Measurements from ENCODE around the gene RALB.

Gene RALB, protein sequence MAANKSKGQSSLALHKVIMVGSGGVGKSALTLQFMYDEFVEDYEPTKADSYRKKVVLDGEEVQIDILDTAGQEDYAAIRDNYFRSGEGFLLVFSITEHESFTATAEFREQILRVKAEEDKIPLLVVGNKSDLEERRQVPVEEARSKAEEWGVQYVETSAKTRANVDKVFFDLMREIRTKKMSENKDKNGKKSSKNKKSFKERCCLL

GRCh38 chr2:120252225-120253020 lies at the start of gene RALB:
Gene RALB, plus strand, starts transcription at chr2:120252852. Its CDS starts 25,813 bp downstream, at chr2:120278665.
- H3K4me3 ChIP-seq (ENCODE audit: low read depth, low read length) = peak within 1 kb of the TSS; percentile 71

GRCh38 chr2:120203251-120204021 lies 49.2 kb upstream of the RALB start:
- H3K4me3 ChIP-seq (ENCODE audit: low read depth, low read length) = no peak overlapping the region

DNA sequence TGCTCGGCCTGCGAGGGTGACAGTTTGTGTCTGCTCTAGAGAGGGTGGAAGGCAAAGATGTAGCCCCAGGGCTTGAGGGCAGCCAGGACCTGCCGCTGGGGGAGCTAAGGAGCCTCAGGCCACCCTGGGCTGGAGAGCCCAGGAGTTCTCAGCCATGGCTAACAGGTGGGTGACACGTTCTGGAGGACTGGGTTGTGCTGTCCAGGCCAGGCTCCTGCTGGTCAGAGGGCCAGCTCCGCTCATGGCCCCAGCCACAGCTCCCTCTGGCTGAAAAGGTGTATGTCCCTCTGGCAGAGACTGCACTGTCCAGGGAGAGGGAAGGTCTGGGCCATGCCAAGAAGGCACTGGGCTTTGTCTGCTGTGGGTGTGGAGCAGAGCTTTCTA lies 48.6 kb upstream of the RALB start:
- H3K4me3 ChIP-seq (ENCODE audit: low read depth, low read length) = no peak overlapping the region

- no peak overlapping the region for H3K4me3 ChIP-seq (ENCODE audit: low read depth, low read length)
Observed at GRCh38 chr2:120204417-120204816, 48.2 kb upstream of the RALB start.

- H3K4me3 ChIP-seq (ENCODE audit: low read depth, low read length) = no peak overlapping the region
Observed at GRCh38 chr2:120204945-120205670, 47.5 kb upstream of the RALB start.

- H3K4me3 ChIP-seq (ENCODE audit: low read depth, low read length) = no peak overlapping the region
Observed at GRCh38 chr2:120206022-120206581, 46.5 kb upstream of the RALB start.

DNA sequence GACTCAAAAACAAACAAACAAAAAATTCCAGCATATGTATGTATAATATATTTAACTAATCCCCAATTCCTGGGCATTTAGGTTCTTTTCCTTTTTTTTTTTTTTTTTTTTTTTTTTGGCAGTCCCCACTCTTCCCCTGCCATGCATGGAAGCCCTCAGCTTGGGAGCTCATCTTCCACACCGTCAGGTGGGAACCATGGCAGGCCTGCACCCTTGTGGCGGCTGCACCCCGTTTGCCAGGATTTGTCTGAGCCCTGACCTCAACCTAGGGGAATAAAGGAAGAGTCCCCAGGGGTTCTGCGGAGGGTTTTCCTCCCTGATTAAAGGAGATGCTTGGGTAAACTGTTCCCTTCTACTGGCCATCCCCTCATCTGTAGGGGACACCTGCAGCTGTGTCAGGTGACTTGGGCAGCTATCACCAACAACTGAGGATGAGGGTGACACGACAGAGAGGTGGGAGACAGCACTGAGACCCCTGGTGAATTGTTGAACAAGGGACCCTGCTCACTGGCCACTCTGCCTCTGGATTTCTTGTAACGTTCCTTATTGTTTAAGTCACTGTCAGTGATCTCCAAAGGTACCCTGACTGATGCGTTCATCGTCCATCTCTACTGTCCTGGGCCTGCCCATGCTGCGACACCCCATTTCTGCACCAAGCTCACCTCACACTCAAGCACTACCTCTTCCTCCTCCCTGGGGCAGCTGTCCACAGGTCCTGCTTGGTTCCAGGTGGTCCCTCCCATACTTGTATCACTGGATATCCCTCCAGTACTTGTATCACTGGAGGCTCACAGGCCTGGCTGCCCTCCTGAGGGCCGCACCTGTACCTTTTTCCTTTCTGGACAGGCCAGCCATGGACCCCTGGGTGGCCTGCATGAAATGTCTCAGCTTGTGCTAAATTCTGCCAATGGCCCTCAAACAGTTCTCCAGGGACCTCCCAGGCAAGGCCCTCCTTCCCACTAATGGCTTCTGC lies 44.0 kb upstream of the RALB start:
- no peak overlapping the region for H3K4me3 ChIP-seq (ENCODE audit: low read depth, low read length)

DNA sequence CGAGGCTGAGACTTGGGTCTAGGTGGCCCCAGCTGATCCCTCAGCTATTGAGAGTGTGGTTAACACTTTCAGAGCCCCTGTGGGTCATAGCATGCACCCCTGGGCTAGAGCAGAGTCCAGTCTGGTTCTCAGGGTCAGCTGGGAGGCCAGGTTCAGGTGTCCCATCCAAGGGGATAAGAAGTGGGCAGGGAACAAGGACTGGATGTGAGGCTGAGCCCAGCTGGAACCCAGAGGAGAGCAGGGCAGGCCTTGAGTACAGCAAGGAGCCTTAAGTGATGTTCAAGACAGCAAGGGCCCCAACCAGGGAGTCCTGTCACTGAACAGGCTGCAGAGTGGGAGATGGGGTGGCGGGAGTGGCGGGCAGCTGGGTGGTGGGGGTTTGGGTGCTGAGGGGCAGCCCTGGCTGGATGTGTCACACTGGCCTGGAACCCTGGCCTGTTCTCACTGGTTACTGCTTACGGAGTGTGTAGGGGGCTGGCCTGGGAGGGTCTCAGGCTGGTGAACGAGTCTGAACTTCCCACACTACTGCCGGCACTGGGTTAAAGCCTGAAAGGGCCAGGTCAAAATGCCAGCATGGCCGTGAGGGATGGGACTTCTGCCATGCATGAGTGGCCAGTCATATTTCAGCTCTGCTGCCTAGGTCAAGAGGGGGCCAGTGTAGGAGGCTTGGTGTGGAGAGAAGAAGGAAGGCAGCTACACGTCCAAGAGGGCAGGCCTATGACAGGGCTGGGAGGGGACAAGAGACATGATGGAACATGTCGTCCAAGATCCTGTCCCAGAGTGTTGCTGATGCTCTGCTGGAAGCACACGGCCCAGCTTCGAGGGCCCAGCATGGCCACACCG lies 43.0 kb upstream of the RALB start:
- no peak overlapping the region for H3K4me3 ChIP-seq (ENCODE audit: low read depth, low read length)

DNA sequence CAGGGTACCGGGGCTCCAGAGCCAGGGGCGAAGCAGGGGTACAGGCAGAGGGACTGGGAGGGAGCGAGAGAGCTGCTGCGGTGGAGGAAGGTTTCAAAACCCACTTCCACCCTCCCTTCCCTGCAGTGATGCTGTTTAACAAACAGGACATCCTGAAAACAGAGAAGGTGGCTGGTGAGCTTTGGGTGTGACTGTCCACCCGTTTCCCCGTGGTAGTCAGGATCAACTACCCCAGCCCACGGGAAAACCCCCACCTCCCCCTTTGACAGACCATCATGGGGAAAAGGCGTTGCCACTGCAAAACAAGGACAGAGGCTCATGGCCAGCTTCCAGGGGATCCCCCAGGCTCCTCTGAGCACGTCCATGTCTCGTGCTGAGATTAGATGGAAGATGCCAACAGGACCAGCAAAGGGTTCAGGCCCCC lies 42.4 kb upstream of the RALB start:
- no peak overlapping the region for H3K4me3 ChIP-seq (ENCODE audit: low read depth, low read length)

DNA sequence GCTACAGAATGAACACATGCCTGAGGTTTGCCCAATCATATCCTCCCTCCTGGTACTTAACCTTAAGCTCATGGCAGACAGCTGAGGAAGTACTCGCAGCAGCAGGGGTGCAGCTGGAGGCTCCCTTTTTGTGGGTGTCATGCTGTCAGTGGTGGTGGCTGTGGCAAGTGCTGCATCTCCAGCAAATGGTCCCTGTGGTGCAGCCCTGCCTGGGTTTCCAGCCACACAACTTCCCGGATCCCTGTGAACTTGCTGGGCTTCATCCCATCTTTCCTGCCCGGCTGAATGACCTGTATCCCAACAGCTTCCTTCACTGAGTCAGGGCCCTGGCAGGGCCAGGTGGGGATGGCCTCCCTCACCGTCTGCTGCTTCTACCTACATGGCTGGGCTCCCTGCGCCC lies 34.5 kb upstream of the RALB start:
- H3K4me3 ChIP-seq (ENCODE audit: low read depth, low read length) = no peak overlapping the region

GRCh38 chr2:120219291-120219690 lies 33.4 kb upstream of the RALB start:
- no peak overlapping the region for H3K4me3 ChIP-seq (ENCODE audit: low read depth, low read length)

GRCh38 chr2:120219766-120220165 lies 32.9 kb upstream of the RALB start:
- H3K4me3 ChIP-seq (ENCODE audit: low read depth, low read length) = no peak overlapping the region

GRCh38 chr2:120220756-120221155 lies 31.9 kb upstream of the RALB start:
- no peak overlapping the region for H3K4me3 ChIP-seq (ENCODE audit: low read depth, low read length)

- H3K4me3 ChIP-seq (ENCODE audit: low read depth, low read length) = no peak overlapping the region
Observed at GRCh38 chr2:120221616-120222015, 31.0 kb upstream of the RALB start.

DNA sequence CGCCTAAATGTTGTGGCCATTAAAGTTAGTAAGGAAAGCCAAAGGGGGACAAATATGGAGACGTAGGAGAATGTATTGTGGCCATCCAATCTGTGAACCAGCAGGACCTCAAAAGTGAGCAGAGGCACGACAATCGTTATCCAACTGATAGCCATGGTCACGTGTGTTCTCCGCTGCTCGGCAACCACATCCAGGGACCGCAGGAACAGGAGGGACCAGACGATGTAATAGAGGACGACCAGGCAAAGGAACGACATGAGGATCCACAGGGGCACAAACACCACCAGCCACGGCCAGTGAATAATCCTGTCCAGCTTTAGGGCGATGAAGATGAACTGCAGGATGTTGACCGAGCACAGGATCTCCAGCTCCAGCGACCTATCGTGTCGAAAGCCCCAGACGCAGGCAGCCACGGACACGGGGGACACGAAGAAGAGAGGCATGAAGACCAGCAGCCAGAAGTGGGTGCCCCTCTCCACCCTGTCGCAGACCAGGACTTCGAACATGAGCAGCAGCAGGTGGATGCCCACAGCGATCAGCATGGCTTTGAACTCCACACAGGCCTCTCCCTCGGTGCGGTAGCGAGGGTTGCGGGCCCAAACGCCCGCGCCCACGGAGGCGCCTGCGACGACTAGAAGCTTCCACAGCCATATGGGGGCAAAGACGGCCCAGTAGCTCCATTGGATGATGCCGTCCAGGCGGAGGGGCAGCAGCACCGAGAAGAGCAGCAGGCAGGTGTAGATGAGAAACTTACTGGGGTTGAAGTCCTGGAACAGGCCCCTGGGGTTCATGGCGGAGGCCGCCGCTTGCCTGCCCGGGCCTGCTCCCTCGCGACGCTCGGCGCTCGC lies 30.2 kb upstream of the RALB start:
- peak overlapping the region; percentile 48 for H3K4me3 ChIP-seq (ENCODE audit: low read depth, low read length)

- peak within 1 kb of the TSS; percentile 48 for H3K4me3 ChIP-seq (ENCODE audit: low read depth, low read length)
Observed at GRCh38 chr2:120223034-120223912, 29.4 kb upstream of the RALB start, which contains the start of gene TMEM185B. Gene TMEM185B, minus strand, starts transcription at chr2:120223400. Its CDS starts 424 bp downstream, at chr2:120222976.

GRCh38 chr2:120224256-120224655 lies 28.4 kb upstream of the RALB start:
- H3K4me3 ChIP-seq (ENCODE audit: low read depth, low read length) = no peak overlapping the region

Data from iPS-11a (cell line).